K562 (cell line): ENCODE data around the gene PTGR1. TPM values are rescaled to one million over a fixed set of nuclear protein-coding genes. Genes with fewer than 3 reads are reported as not detected.

Experiments
- CCAR2 ChIP-seq: fragments of 200-400 bp; formaldehyde crosslinking; IDR thresholded peaks from 2 replicates; pipeline ENCODE4 v1.6.1; 2017; ENCODE audit warnings: mild to moderate bottlenecking, low read depth, low read length
- EGR1 ChIP-seq: fragments of 450-650 bp; conservative IDR thresholded peaks from 2 replicates; pipeline ENCODE4 v1.6.1; 2017; ENCODE audit warnings: mild to moderate bottlenecking
- ELF1 ChIP-seq: fragments of 200-800 bp; sonication (Bioruptor generic); IDR thresholded peaks from 2 replicates; pipeline ENCODE4 v1.6.1; 2016; ENCODE audit warnings: missing genetic modification characterization, missing compliant biosample characterization
- HOXB6 ChIP-seq: fragments of 250-450 bp; sonication (Bioruptor Pico); IDR thresholded peaks from 2 replicates; pipeline ENCODE4 v1.5.1; 2022; ENCODE audit warnings: mild to moderate bottlenecking, borderline replicate concordance
- IRF2 ChIP-seq: sonication (generic); formaldehyde crosslinking; IDR thresholded peaks from 2 replicates; pipeline ENCODE4 v1.8.1; 2022; ENCODE audit warnings: mild to moderate bottlenecking, missing genetic modification reagents
- MCM7 ChIP-seq, 2 experiments: fragments of 450-650 bp; IDR thresholded peaks; 2 replicates each; pipeline ENCODE4 v1.6.1; 2016 to 2018
- POLR2AphosphoS2 ChIP-seq: IDR thresholded peaks from 2 replicates; pipeline ENCODE4 v1.6.1; 2012; ENCODE audit warnings: low read length, improper control_type of control experiment
- POLR3A ChIP-seq: IDR thresholded peaks from 2 replicates; pipeline ENCODE4 v1.6.1; 2011; ENCODE audit warnings: borderline replicate concordance, mild to moderate bottlenecking, moderate library complexity; ENCODE audit not compliant: insufficient read length, insufficient read depth; ENCODE audit errors: extremely low read depth
- PTBP1 ChIP-seq: fragments of 200-400 bp; formaldehyde crosslinking; IDR thresholded peaks from 2 replicates; pipeline ENCODE4 v1.6.1; 2017; ENCODE audit warnings: low read depth, low read length
- SAP30 ChIP-seq: fragments of 200-600 bp; sonication (generic); IDR thresholded peaks from 2 replicates; pipeline ENCODE4 v1.6.1; 2012; ENCODE audit warnings: borderline replicate concordance, low read depth, mild to moderate bottlenecking, moderate library complexity, low read length, control low read depth, inconsistent platforms; ENCODE audit not compliant: insufficient read depth, poor library complexity, severe bottlenecking
- SMARCB1 ChIP-seq: IDR thresholded peaks from 2 replicates; pipeline ENCODE4 v1.6.1; 2011; ENCODE audit warnings: improper control_type of control experiment, low read depth; ENCODE audit not compliant: insufficient read length
- SRF ChIP-seq, 2 experiments: fragments of 250-450, 450-650 bp in 1 of 2; sonication (Bioruptor Pico) in 1 of 2; sonication (generic) in 1 of 2; formaldehyde crosslinking; IDR thresholded peaks; 2 replicates each; pipeline versions ENCODE4 v1.5.0 to v1.5.1; 2020 to 2022; ENCODE audit warnings: mild to moderate bottlenecking in 1 of 2, missing genetic modification reagents in 1 of 2
- TFE3 ChIP-seq: fragments of 450-650 bp; formaldehyde crosslinking; IDR thresholded peaks from 2 replicates; pipeline ENCODE4 v1.4.0; 2020; ENCODE audit warnings: mild to moderate bottlenecking, mixed read lengths
- ZBTB9 ChIP-seq: fragments of 450-650 bp; formaldehyde crosslinking; IDR thresholded peaks from 2 replicates; pipeline ENCODE4 v1.4.0; 2020; ENCODE audit warnings: mild to moderate bottlenecking, moderate library complexity
- ZNF280A ChIP-seq: fragments of 450-650 bp; IDR thresholded peaks from 2 replicates; pipeline ENCODE4 v1.6.1; 2018; ENCODE audit warnings: mild to moderate bottlenecking, low read depth; ENCODE audit not compliant: partially characterized antibody
- ZNF395 ChIP-seq: fragments of 200-800 bp; sonication (Bioruptor generic); IDR thresholded peaks from 2 replicates; pipeline ENCODE4 v1.6.1; 2017; ENCODE audit warnings: missing genetic modification characterization, missing compliant biosample characterization
- ZNF764 ChIP-seq: fragments of 250-450 bp; sonication (Bioruptor Pico); IDR thresholded peaks from 2 replicates; pipeline ENCODE4 v1.4.0; 2020; ENCODE audit warnings: low read depth, mild to moderate bottlenecking, moderate library complexity
- polyA plus RNA-seq, 8 experiments: library from polyadenylated mRNA; depleted of rRNA in 4 of 8; stranded (reverse) in 5 of 8; unstranded in 3 of 8; fragments of >200 nt; fragmentation: Nextera tagmentation in 2 of 8; fragmentation: Illumina TruSeq in 1 of 8; extraction: Ambion mirVana in 2 of 8; extraction: Trizol in 1 of 8; gene quantifications; 2 replicates each; pipeline versions ENCODE4 v1.2.1 to v1.2.3, GENCODE V29; 2011 to 2014; ENCODE audit warnings: inconsistent platforms in 1 of 8, missing spikeins in 1 of 8
- total RNA-seq, 7 experiments: library from RNA; depleted of rRNA in 6 of 7; stranded (reverse); fragments of >200 nt in 6 of 7; fragmentation: Illumina TruSeq in 2 of 7; extraction: Trizol in 2 of 7; gene quantifications; 2 replicates each; pipeline versions ENCODE4 v1.2.1 to v1.2.3, GENCODE V29; 2011 to 2021; ENCODE audit warnings: low replicate concordance in 1 of 7
- TF ChIP-seq, protein P1 (sequence below): fragments of 450-650 bp; formaldehyde crosslinking; IDR thresholded peaks from 2 replicates; pipeline ENCODE4 v1.4.0; 2020; ENCODE audit warnings: mild to moderate bottlenecking
- TF ChIP-seq, protein P2 (sequence below): fragments of 250-450 bp; sonication (Bioruptor Pico); IDR thresholded peaks from 2 replicates; pipeline ENCODE4 v1.8.0; 2021; ENCODE audit warnings: borderline replicate concordance, mild to moderate bottlenecking, moderate library complexity; ENCODE audit not compliant: poor library complexity, severe bottlenecking

The PTGR1 gene
- total and polyA plus RNA-seq, 9 of the 15 experiments (the other 6 are each of a cell fraction or from before 2014, with no cell fraction given): 0.22 TPM; not detected in 8

DNA sequence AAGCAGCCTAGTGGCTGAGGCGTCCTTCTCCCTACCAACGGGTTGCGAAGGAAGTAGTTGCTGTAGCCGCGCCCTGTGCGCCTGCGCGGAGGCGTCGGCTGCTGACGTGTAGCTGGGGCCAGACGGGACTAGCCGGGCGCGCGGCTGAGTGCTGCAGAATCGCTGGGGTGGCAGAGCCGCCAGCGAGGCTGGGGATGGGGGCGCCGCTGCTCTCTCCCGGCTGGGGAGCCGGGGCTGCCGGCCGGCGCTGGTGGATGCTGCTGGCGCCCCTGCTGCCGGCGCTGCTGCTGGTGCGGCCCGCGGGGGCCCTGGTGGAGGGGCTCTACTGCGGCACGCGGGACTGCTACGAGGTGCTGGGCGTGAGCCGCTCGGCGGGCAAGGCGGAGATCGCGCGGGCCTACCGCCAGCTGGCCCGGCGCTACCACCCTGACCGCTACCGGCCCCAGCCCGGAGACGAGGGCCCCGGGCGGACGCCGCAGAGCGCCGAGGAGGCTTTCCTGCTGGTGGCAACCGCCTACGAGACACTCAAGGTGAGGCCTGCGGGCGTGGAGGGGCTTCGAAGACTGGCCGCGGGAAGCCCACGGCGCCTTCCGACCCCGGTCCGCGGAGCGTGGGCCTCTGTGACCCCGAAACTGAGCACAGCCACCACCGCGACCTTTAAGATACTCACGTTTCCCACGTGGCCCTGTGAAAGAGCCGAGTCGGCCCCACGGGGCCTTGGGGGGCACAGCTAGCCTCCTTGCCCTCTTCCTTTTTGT lies 31.9 kb upstream of the PTGR1 start, which contains the start of gene DNAJC25 (continued):
- no peak for TF ChIP-seq TFE3 (CRISPR knock-in tag)
- TF ChIP-seq ZNF764 (CRISPR knock-in tag): no peak
- peak; percentile 41; the same call in 1 of the 2 replicates for TF ChIP-seq ZBTB9 (CRISPR knock-in tag)
- TF ChIP-seq SRF (CRISPR knock-in tag; IDR thresholded peaks at IDR 0.05): peak; percentile 9 to 23; a peak in 1 of 4 replicates
- TF ChIP-seq ZNF395 (CRISPR knock-in tag): peak; percentile 43
- TF ChIP-seq POLR3A: no peak
- no peak for TF ChIP-seq SMARCB1
- TF ChIP-seq POLR2AphosphoS2: no peak
- TF ChIP-seq, protein P1, sequence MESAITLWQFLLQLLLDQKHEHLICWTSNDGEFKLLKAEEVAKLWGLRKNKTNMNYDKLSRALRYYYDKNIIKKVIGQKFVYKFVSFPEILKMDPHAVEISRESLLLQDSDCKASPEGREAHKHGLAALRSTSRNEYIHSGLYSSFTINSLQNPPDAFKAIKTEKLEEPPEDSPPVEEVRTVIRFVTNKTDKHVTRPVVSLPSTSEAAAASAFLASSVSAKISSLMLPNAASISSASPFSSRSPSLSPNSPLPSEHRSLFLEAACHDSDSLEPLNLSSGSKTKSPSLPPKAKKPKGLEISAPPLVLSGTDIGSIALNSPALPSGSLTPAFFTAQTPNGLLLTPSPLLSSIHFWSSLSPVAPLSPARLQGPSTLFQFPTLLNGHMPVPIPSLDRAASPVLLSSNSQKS: no peak
- no peak for TF ChIP-seq PTBP1
- no peak; the same call in 1 of the 2 replicates for TF ChIP-seq ELF1 (tag)
- no peak for TF ChIP-seq HOXB6 (CRISPR knock-in tag)
- TF ChIP-seq IRF2 (CRISPR knock-in tag): no peak
- no peak for TF ChIP-seq MCM7 (IDR thresholded peaks at IDR 0.05)
- TF ChIP-seq EGR1: peak; percentile 20; the same call in 1 of the 2 replicates
- peak; percentile 77 for TF ChIP-seq SAP30
- no peak for TF ChIP-seq ZNF280A
- no peak for TF ChIP-seq CCAR2
- TF ChIP-seq, protein P2, sequence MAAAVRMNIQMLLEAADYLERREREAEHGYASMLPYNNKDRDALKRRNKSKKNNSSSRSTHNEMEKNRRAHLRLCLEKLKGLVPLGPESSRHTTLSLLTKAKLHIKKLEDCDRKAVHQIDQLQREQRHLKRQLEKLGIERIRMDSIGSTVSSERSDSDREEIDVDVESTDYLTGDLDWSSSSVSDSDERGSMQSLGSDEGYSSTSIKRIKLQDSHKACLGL (CRISPR knock-in tag): no peak
